Right lobe of liver (tissue), 6 donors: Measurements from ENCODE around the gene SERPINA1. TPM values are rescaled to one million over a fixed set of nuclear protein-coding genes. Genes with fewer than 3 reads are reported as not detected.
A peak's percentile ranks its signal among the peaks of the same experiment; 100 is the strongest.

Experiments
- ATAC-seq, 4 donors: fragments of 200-7000 bp; cut with Tn5 transposase; one replicate each; pipeline ENCODE4 v1.9.1; 2020; ENCODE audit warnings: mild to moderate bottlenecking in 4 of 4, moderate library complexity in 4 of 4
- DNase-seq, 3 donors: peaks; one replicate each; pipeline ENCODE4 v3.0.0-alpha.2; 2020
- H3K27ac ChIP-seq, 3 donors: fragments of 200-600 bp; one replicate each; pipeline ENCODE4 v1.8.0; 2022
- H3K27me3 ChIP-seq, 2 donors: fragments of 200-600 bp; one replicate each; pipeline ENCODE4 v1.8.0; 2022
- H3K36me3 ChIP-seq, 4 donors: fragments of 200-600 bp; sonication (generic) in 1 of 4; one replicate each; pipeline versions ENCODE4 v1.5.1 to v1.8.0; 2017 to 2022; ENCODE audit warnings: control low read depth in 1 of 4
- H3K4me1 ChIP-seq, 4 donors: fragments of 200-600 bp; sonication (generic) in 1 of 4; one replicate each; pipeline versions ENCODE4 v1.5.1 to v1.8.0; 2017 to 2022; ENCODE audit warnings: control low read depth in 1 of 4
- H3K4me3 ChIP-seq, 3 donors: fragments of 200-600 bp; one replicate each; pipeline ENCODE4 v1.8.0; 2022
- H3K9me3 ChIP-seq, 4 donors: fragments of 200-600 bp; sonication (generic) in 1 of 4; one replicate each; pipeline versions ENCODE4 v1.5.1 to v1.8.0; 2017 to 2022; ENCODE audit warnings: control low read depth in 1 of 4
- CTCF ChIP-seq, 4 donors: fragments of 200-600 bp in 3 of 4; fragments of 450-650 bp in 1 of 4; IDR thresholded peaks; one replicate each; pipeline versions ENCODE4 v1.5.1 to v1.8.0; 2016 to 2022; ENCODE audit warnings: antibody characterized with exemption in 4 of 4, mild to moderate bottlenecking in 2 of 4
- POLR2A ChIP-seq: fragments of 450-650 bp; IDR thresholded peaks from one replicate; pipeline ENCODE4 v1.6.1; 2017; ENCODE audit warnings: antibody characterized with exemption, mild to moderate bottlenecking
- WGBS: methylation state at CpG from one replicate; pipeline ENCODE4 v1.1.6; 2018; ENCODE audit warnings: low coverage, low lambda C conversion rate; ENCODE audit not compliant: insufficient coverage; ENCODE audit errors: missing lambda C conversion rate; 5-methylcytosine and 5-hydroxymethylcytosine counted together
- intact Hi-C, 2 donors: fragments of 100-400 bp; cut with DNase I; formaldehyde crosslinking; loops; one replicate each; pipeline versions ENCODE4 v1.11.2 to v1.14.1; 2022
- total RNA-seq, 6 experiments: library from RNA; depleted of rRNA in 2 of 6; stranded (reverse); fragments of >200 nt in 2 of 6; fragmentation: NEBNext Ultra II Directional in 3 of 6; extraction: Animal tissue kit (Norgen Biotek cat#: 25700) in 3 of 6; gene quantifications; one replicate each; pipeline versions ENCODE4 v1.1.0 to v1.2.4, GENCODE V29; 2016 to 2023
- donor health status: DM: no; HTN: yes; CAD: no.
- donor health status: DM: no; HTN: no; CAD: no.
- donor health status: DM: no; HTN: no; CAD: no.
- donor health status: DM: no; HTN: yes; CAD: no.
- donor health status: DM: no; HTN: yes; CAD: no.

The SERPINA1 gene
- total RNA-seq, 6 experiments from 2014 or later, result 18,575 to 39,670 (median 31,917) TPM

DNA sequence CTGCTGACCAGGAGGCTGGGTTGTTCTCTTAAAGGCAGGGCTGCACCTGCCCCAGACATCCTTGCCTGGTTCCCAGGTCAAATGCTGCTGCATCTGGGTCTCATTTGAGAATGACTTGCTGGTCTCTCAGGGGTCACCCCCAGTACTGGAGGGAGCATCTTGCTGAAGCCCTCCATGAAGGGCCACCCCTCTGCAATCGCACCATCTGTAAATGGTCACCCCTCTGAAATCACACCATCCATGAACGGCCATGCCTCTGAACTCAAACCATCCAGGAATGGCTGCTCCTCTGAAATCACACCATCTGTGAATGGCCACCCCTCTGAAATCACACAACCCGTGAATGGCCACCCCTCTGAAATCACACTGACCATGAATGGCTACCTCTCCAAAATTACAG lies 58.0 kb downstream of the SERPINA1 start:
- no peaks in the 10 kb centered on the region for H3K36me3 ChIP-seq
- no CpG with 5 or more reads among the region's 3 CpGs for WGBS
- DNase-seq (no peak), ATAC-seq (peak in 1 of 4 donors; percentile 12)
- TF ChIP-seq POLR2A, result no peak
- TF ChIP-seq CTCF (IDR thresholded peaks at IDR 0.05), result no peak
- intact Hi-C loops, result no loop called here
- no peak overlapping the region for H3K4me3 ChIP-seq
- peak overlapping the region in 2 of 3 donors; percentile 14 to 63 for H3K27ac ChIP-seq
- H3K27me3 ChIP-seq, result no peaks in the 10 kb centered on the region
- no peaks in the 10 kb centered on the region for H3K9me3 ChIP-seq
- H3K4me1 ChIP-seq, result peaks cover 0 to 19% (median 4%) of the 10 kb centered on the region in 4 donors

- 80% methylated on average over 4 of the region's 4 CpGs for WGBS
- Histone ChIP-seq H3K9me3 (no peaks in the 10 kb centered on the region), H3K27me3 (no peaks in the 10 kb centered on the region), H3K36me3 (no peaks in the 10 kb centered on the region), H3K4me1 (peaks cover 0 to 19% (median 4%) of the 10 kb centered on the region in 4 donors), H3K4me3 (no peak overlapping the region), H3K27ac (peak overlapping the region in 1 of 3 donors; percentile 63)
- TF ChIP-seq CTCF (IDR thresholded peaks at IDR 0.05), result peak in 1 of 4 donors; percentile 16
- TF ChIP-seq POLR2A, result no peak
- DNase-seq, result no peak
- intact Hi-C loops, result no loop called here
- peak; percentile 27 to 63 (median 62) for ATAC-seq
These were observed 58.5 kb downstream of the SERPINA1 start for GRCh38 chr14:94329857-94330256.

DNA sequence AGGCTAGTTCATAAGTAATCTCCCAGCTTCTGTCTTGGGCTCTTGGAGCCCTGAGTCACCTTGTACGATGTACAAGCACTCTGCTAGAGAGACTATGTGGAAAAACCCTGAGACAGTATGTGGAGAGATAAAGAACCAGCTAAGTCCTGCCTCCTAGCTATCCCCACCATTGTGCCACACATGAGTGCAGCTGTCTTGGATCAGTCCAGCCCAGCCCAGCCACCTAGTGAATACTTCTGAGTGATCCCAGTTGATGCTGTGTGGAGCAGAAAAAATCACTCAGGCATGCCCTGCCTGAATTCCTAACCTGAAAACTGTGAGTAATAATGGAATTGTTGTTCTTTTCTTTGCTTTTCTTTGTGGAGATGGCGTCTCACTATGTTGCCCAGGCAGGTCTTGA lies 60.2 kb downstream of the SERPINA1 start:
- no peak for ATAC-seq
- Histone ChIP-seq H3K36me3 (no peaks in the 10 kb centered on the region), H3K27me3 (no peaks in the 10 kb centered on the region), H3K27ac (no peak overlapping the region), H3K9me3 (no peaks in the 10 kb centered on the region), H3K4me1 (peaks cover 0 to 29% (median 10%) of the 10 kb centered on the region in 4 donors), H3K4me3 (no peak overlapping the region)
- intact Hi-C loops, result no loop called here
- TF ChIP-seq POLR2A (no peak), CTCF (IDR thresholded peaks at IDR 0.05) (no peak)
- DNase-seq, result no peak
- WGBS, result 73% methylated on average over 2 of the region's 2 CpGs

Other genes starting within 250 kb of the SERPINA1 start
- 1 to 10 TPM in 3 of 6 experiments, under 1 TPM in 3; 0.26 to 4.1 (median 1.2) TPM for gene PPP4R4, start 214.3 kb downstream of the SERPINA1 start, total RNA-seq
- gene SERPINA10, start 95.3 kb downstream of the SERPINA1 start, total RNA-seq, result 100 to 1,000 TPM; 114 to 400 (median 239) TPM
- gene SERPINA6, start 65.3 kb downstream of the SERPINA1 start, total RNA-seq, result 100 to 1,000 TPM; 185 to 407 (median 236) TPM
- not detected for gene SERPINA2, start 21.9 kb downstream of the SERPINA1 start, total RNA-seq
- 100 to 1,000 TPM in 4 of 6 experiments, 10 to 100 TPM in 2; 79.7 to 414 (median 172) TPM for gene SERPINA11, start 64.2 kb upstream of the SERPINA1 start, total RNA-seq
- under 1 TPM in 1 of 6 experiments, not detected in 5; 0.18 TPM for gene SERPINA9, start 87.6 kb upstream of the SERPINA1 start, total RNA-seq
- 1 to 10 TPM in 1 of 6 experiments, under 1 TPM in 2, not detected in 3; 0.26 to 2.8 (median 0.39) TPM for gene SERPINA12, start 120.9 kb upstream of the SERPINA1 start, total RNA-seq
- 100 to 1,000 TPM in 4 of 6 experiments, 10 to 100 TPM in 2; 41.2 to 204 (median 145) TPM for gene SERPINA4, start 172.8 kb upstream of the SERPINA1 start, total RNA-seq
- 100 to 1,000 TPM in 4 of 6 experiments, 10 to 100 TPM in 2; 24.7 to 317 (median 167) TPM for gene SERPINA5, start 192.8 kb upstream of the SERPINA1 start, total RNA-seq
- over 10,000 TPM in 2 of 6 experiments, 1,000 to 10,000 TPM in 4; 5,211 to 12,749 (median 8,707) TPM for gene SERPINA3, start 223.8 kb upstream of the SERPINA1 start, total RNA-seq